ENCODE results near the gene ZNF593OS.

Gene ZNF593OS

DNA sequence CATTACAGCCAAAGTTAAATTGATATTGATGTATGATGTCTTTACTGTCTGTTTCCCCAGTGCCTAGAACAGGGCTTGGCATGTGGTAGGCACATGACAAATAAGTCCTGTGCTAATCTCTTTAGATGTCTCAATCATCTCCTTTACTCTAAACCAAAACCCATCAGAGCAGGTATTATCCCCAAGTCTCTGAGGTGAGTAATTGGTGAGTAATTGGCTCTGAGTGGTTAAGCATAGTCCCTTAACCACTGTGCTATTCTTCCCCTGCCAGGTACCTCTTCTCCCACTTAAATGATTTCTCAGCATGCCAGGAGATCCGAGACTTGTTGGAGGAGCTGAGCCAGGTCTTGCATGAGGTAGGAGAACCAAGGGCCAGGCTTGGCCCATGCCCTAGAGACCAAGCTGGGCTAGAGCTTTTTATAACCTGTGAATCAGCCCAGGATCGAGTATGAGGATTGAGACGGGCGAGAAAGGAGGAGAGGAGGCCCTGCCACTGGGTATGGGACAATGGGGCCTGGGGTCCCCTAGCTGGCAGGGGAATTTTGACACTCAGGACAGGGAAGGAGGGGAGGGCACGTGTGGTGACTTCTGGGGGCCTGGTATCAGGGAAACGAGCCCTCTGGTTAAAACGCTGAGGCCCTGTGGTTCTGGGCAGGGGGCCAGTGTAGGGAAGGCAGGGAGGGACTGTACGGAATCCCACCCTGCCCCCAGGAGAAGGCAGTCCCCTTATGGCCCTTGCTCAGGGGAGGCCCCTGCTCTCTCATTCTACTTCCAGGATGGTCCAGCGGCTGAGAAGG, 10.2 kb upstream of the ZNF593OS start:
- H3K9me2 ChIP-seq (ENCODE audit: low read depth, low read length), result no peaks in the 10 kb centered on the region
- H4K20me1 ChIP-seq (ENCODE audit: insufficient read depth, low read length), result no peaks in the 10 kb centered on the region
- no peak overlapping the region for H3K9ac ChIP-seq (ENCODE audit: low read length)
- no peak for TF ChIP-seq EZH2 (IDR thresholded peaks at IDR 0.05; ENCODE audit: borderline replicate concordance, low read length)
- TF ChIP-seq, protein P1, sequence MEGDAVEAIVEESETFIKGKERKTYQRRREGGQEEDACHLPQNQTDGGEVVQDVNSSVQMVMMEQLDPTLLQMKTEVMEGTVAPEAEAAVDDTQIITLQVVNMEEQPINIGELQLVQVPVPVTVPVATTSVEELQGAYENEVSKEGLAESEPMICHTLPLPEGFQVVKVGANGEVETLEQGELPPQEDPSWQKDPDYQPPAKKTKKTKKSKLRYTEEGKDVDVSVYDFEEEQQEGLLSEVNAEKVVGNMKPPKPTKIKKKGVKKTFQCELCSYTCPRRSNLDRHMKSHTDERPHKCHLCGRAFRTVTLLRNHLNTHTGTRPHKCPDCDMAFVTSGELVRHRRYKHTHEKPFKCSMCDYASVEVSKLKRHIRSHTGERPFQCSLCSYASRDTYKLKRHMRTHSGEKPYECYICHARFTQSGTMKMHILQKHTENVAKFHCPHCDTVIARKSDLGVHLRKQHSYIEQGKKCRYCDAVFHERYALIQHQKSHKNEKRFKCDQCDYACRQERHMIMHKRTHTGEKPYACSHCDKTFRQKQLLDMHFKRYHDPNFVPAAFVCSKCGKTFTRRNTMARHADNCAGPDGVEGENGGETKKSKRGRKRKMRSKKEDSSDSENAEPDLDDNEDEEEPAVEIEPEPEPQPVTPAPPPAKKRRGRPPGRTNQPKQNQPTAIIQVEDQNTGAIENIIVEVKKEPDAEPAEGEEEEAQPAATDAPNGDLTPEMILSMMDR (IDR thresholded peaks at IDR 0.05; ENCODE audit: low read length), result no peak
- H2AFZ ChIP-seq (ENCODE audit: low read length), result no peak overlapping the region
- no peaks in the 10 kb centered on the region for H3K79me2 ChIP-seq (ENCODE audit: insufficient read depth, low read length)
- H3K36me3 ChIP-seq (ENCODE audit: insufficient read depth, low read length), result no peaks in the 10 kb centered on the region
- no peak overlapping the region for H3K4me3 ChIP-seq (ENCODE audit: low read depth, low read length, poor library complexity, severe bottlenecking)
- H3F3A ChIP-seq (ENCODE audit: insufficient read depth, low read length), result no peaks in the 10 kb centered on the region
- no peak overlapping the region for H3K27ac ChIP-seq (ENCODE audit: low read depth, low read length, poor library complexity, severe bottlenecking)
- H3K4me2 ChIP-seq (ENCODE audit: low read length), result no peak overlapping the region
- peaks cover 6% of the 10 kb centered on the region for H3K4me1 ChIP-seq (ENCODE audit: insufficient read depth, low read length, severe bottlenecking)
- H3K9me3 ChIP-seq (ENCODE audit: low read length), result no peaks in the 10 kb centered on the region
- H3K27me3 ChIP-seq (ENCODE audit: insufficient read depth, low read length), result 0 out of 2 replicates have a peak, but pooled peaks cover 3% of the 10 kb centered on the region

DNA sequence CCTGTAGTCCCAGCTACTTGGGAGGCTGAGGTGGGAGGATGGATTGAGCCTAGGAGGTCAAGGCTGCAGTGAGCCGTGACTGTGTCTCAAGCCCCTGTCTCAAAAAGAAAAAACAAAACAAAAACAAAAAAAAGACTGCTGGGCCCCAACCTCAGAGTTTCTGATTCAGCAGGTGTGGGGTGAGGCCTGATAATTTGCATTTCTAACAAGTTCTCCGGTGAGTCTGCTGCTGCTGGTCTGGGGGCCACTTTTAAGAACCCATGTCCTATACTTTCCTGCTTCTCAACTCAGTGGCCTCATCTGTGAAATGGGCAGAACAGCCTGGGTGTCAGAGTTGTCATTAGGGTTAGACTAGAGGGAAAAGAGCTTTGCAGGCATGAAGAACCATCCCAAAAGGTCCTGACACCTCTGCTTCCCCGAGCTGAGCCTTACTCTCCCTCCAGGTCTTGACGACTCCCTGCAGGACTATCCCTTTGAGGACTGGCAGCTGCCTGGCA, 8.4 kb upstream of the ZNF593OS start:
- Histone ChIP-seq H3K4me2 (ENCODE audit: low read length) (no peak overlapping the region), H3K4me3 (ENCODE audit: low read depth, low read length, poor library complexity, severe bottlenecking) (no peak overlapping the region), H3K9me2 (ENCODE audit: low read depth, low read length) (no peaks in the 10 kb centered on the region), H3K4me1 (ENCODE audit: insufficient read depth, low read length, severe bottlenecking) (peaks cover 6% of the 10 kb centered on the region), H2AFZ (ENCODE audit: low read length) (no peak overlapping the region), H3K9me3 (ENCODE audit: low read length) (no peaks in the 10 kb centered on the region), H3K36me3 (ENCODE audit: insufficient read depth, low read length) (no peaks in the 10 kb centered on the region), H3K79me2 (ENCODE audit: insufficient read depth, low read length) (no peaks in the 10 kb centered on the region), H4K20me1 (ENCODE audit: insufficient read depth, low read length) (no peaks in the 10 kb centered on the region), H3K27me3 (ENCODE audit: insufficient read depth, low read length) (no peaks in the 10 kb centered on the region), H3K27ac (ENCODE audit: low read depth, low read length, poor library complexity, severe bottlenecking) (no peak overlapping the region), H3K9ac (ENCODE audit: low read length) (no peak overlapping the region), H3F3A (ENCODE audit: insufficient read depth, low read length) (no peaks in the 10 kb centered on the region)
- TF ChIP-seq, protein P1 (IDR thresholded peaks at IDR 0.05; ENCODE audit: low read length), result no peak
- no peak for TF ChIP-seq EZH2 (IDR thresholded peaks at IDR 0.05; ENCODE audit: borderline replicate concordance, low read length)

DNA sequence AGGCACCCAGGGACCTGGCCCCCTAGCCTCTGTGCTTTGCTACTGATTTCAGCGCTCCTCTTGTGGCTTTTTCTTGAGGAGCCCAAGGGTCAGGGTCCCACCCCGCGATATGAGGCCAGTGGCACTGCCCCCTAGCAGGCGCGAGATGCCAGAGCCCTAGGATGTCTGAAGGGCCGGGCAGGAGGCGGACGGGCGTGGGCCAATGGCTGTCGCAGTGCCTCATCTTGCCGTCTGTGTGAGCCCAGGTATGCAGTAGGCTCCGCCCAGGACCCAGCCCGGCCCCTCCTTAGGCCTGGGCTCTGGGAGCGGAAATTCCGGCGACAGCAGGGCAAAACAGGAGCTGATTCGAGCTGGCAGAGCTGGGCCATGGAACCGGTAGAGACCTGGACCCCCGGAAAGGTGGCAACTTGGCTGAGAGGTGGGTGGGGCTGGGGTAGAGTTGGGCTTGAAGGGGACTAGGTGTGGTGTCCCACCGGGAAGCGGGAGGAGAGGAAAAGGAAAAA, 5.6 kb upstream of the ZNF593OS start, which contains the start of gene CNKSR1:
TSS of gene CNKSR1 (plus strand) at position 310 of the 503 bp plus-strand sequence. CDS start at position 367, 57 bp downstream.
- no peak within 1 kb of the TSS for H3K9ac ChIP-seq (ENCODE audit: low read length)
- H3K4me3 ChIP-seq (ENCODE audit: low read depth, low read length, poor library complexity, severe bottlenecking), result no peak within 1 kb of the TSS
- H3K27me3 ChIP-seq (ENCODE audit: insufficient read depth, low read length), result no peaks in the 10 kb centered on the region
- H3K27ac ChIP-seq (ENCODE audit: low read depth, low read length, poor library complexity, severe bottlenecking), result no peak within 1 kb of the TSS
- no peaks in the 10 kb centered on the region for H3K36me3 ChIP-seq (ENCODE audit: insufficient read depth, low read length)
- H3K4me2 ChIP-seq (ENCODE audit: low read length), result no peak within 1 kb of the TSS
- no peaks in the 10 kb centered on the region for H4K20me1 ChIP-seq (ENCODE audit: insufficient read depth, low read length)
- TF ChIP-seq, protein P1 (IDR thresholded peaks at IDR 0.05; ENCODE audit: low read length), result no peak
- TF ChIP-seq EZH2 (IDR thresholded peaks at IDR 0.05; ENCODE audit: borderline replicate concordance, low read length), result no peak
- H3K9me2 ChIP-seq (ENCODE audit: low read depth, low read length), result no peaks in the 10 kb centered on the region
- peaks cover 6% of the 10 kb centered on the region for H3K4me1 ChIP-seq (ENCODE audit: insufficient read depth, low read length, severe bottlenecking)
- H3F3A ChIP-seq (ENCODE audit: insufficient read depth, low read length), result no peaks in the 10 kb centered on the region
- no peaks in the 10 kb centered on the region for H3K9me3 ChIP-seq (ENCODE audit: low read length)
- no peak within 1 kb of the TSS for H2AFZ ChIP-seq (ENCODE audit: low read length)
- no peaks in the 10 kb centered on the region for H3K79me2 ChIP-seq (ENCODE audit: insufficient read depth, low read length)
